C4-2B (cell line): ENCODE data around the gene COL12A1.
"Not testable (repeated sequence)": the region's sequence is repeated elsewhere in the genome, so short reads cannot be mapped to it uniquely, and the experiment has no call there.

Source experiments
- ZFX ChIP-seq: fragments of 450-650 bp; IDR thresholded peaks from 2 replicates; pipeline ENCODE4 v1.6.1; 2017
- TF ChIP-seq, protein P1 (sequence below): fragments of 450-650 bp; conservative IDR thresholded peaks from 2 replicates; pipeline ENCODE4 v1.5.1; 2017; ENCODE audit warnings: mild to moderate bottlenecking

DNA sequence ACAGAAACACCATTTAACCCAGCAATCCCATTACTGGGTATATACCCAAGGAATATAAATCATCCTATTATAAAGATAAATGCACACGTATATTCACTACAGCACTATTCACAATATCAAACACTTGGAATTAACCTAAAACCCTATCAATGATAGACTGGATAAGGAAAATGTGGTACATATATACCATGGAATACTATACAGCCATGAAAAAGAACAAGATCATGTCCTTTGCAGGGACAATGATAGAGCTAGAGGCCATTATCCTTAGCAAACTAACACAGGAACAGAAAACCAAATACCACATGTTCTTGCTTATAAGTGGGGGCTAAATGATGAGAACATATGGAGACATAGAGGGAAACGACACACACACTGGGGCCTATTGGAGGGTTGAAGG lies 19.3 kb downstream of the COL12A1 start:
- TF ChIP-seq, protein P1, sequence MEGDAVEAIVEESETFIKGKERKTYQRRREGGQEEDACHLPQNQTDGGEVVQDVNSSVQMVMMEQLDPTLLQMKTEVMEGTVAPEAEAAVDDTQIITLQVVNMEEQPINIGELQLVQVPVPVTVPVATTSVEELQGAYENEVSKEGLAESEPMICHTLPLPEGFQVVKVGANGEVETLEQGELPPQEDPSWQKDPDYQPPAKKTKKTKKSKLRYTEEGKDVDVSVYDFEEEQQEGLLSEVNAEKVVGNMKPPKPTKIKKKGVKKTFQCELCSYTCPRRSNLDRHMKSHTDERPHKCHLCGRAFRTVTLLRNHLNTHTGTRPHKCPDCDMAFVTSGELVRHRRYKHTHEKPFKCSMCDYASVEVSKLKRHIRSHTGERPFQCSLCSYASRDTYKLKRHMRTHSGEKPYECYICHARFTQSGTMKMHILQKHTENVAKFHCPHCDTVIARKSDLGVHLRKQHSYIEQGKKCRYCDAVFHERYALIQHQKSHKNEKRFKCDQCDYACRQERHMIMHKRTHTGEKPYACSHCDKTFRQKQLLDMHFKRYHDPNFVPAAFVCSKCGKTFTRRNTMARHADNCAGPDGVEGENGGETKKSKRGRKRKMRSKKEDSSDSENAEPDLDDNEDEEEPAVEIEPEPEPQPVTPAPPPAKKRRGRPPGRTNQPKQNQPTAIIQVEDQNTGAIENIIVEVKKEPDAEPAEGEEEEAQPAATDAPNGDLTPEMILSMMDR, result not testable (repeated sequence)
- not testable (repeated sequence) for TF ChIP-seq ZFX
